WTC11 (cell line): Measurements from ENCODE around the gene ADI1. TPM values are rescaled to one million over a fixed set of nuclear protein-coding genes. Genes with fewer than 3 reads are reported as not detected.

Experiments
- ATAC-seq: fragments of 200-7000 bp; cut with Tn5 transposase; 2 replicates; pipeline ENCODE4 v1.10.0; 2021; ENCODE audit warnings: mild to moderate bottlenecking, moderate library complexity
- CTCF ChIA-PET: fragments of 300-600 bp; sonication (Branson Sonifier 250); formaldehyde crosslinking; loops from one replicate; lab custom pipeline; 2021; ENCODE audit warnings: antibody characterized with exemption; lab: Charles Lee
- POLR2A ChIA-PET: fragments of 350-600 bp; sonication (Branson Sonifier 250); formaldehyde crosslinking; loops from one replicate; lab custom pipeline; 2021; ENCODE audit warnings: antibody characterized with exemption; lab: Charles Lee
- DNase-seq: peaks from one replicate; pipeline ENCODE4 v3.0.0; 2021; ENCODE audit warnings: low spot score
- H3K27ac Mint-ChIP-seq: 2 replicates; pipeline ENCODE4 v1.8.0; 2021; ENCODE audit warnings: mixed read lengths
- H3K27me3 Mint-ChIP-seq: 2 replicates; pipeline ENCODE4 v1.8.0; 2021; ENCODE audit warnings: low read depth, mild to moderate bottlenecking, moderate library complexity, mixed read lengths
- H3K36me3 Mint-ChIP-seq: 2 replicates; pipeline ENCODE4 v1.8.0; 2021; ENCODE audit warnings: mixed read lengths
- H3K4me1 Mint-ChIP-seq: 2 replicates; pipeline ENCODE4 v1.8.0; 2022; ENCODE audit warnings: mixed read lengths
- H3K4me3 Mint-ChIP-seq: 2 replicates; pipeline ENCODE4 v1.8.0; 2021; ENCODE audit warnings: mild to moderate bottlenecking, moderate library complexity, mixed read lengths
- H3K9me3 Mint-ChIP-seq: 2 replicates; pipeline ENCODE4 v1.8.0; 2021; ENCODE audit warnings: mixed read lengths
- ATF3 ChIP-seq: sonication (generic); formaldehyde crosslinking; conservative IDR thresholded peaks from 2 replicates; pipeline ENCODE4 v1.8.1; 2022; ENCODE audit warnings: mild to moderate bottlenecking, missing genetic modification reagents
- ATF6 ChIP-seq: sonication (generic); formaldehyde crosslinking; IDR thresholded peaks from 2 replicates; pipeline ENCODE4 v1.8.1; 2023; ENCODE audit warnings: mild to moderate bottlenecking, missing genetic modification reagents
- CBFB ChIP-seq: sonication (generic); formaldehyde crosslinking; IDR thresholded peaks from 2 replicates; pipeline ENCODE4 v1.8.1; 2022; ENCODE audit warnings: mild to moderate bottlenecking, low read depth, missing genetic modification reagents
- CTCF ChIP-seq: fragments of 200-600 bp; IDR thresholded peaks from 2 replicates; pipeline ENCODE4 v1.8.0; 2022; ENCODE audit warnings: antibody characterized with exemption
- E2F4 ChIP-seq: sonication (generic); formaldehyde crosslinking; IDR thresholded peaks from 2 replicates; pipeline ENCODE4 v1.8.1; 2022; ENCODE audit warnings: low read depth, mild to moderate bottlenecking, moderate library complexity, missing genetic modification reagents, borderline replicate concordance
- FOXP1 ChIP-seq: sonication (generic); formaldehyde crosslinking; IDR thresholded peaks from 2 replicates; pipeline ENCODE4 v1.8.0; 2022; ENCODE audit warnings: missing genetic modification reagents, mild to moderate bottlenecking, moderate library complexity, borderline replicate concordance
- IRF1 ChIP-seq: sonication (generic); formaldehyde crosslinking; IDR thresholded peaks from 2 replicates; pipeline ENCODE4 v1.8.0; 2023; ENCODE audit warnings: missing genetic modification reagents
- JUN ChIP-seq: sonication (generic); formaldehyde crosslinking; IDR thresholded peaks from 2 replicates; pipeline ENCODE4 v1.8.0; 2023; ENCODE audit warnings: mild to moderate bottlenecking, missing genetic modification reagents
- MAX ChIP-seq: sonication (generic); formaldehyde crosslinking; IDR thresholded peaks from 2 replicates; pipeline ENCODE4 v1.8.0; 2022; ENCODE audit warnings: mild to moderate bottlenecking, missing genetic modification reagents
- MYBL2 ChIP-seq: sonication (generic); formaldehyde crosslinking; IDR thresholded peaks from 2 replicates; pipeline ENCODE4 v1.8.1; 2023; ENCODE audit warnings: mild to moderate bottlenecking, moderate library complexity, missing genetic modification reagents
- NFATC4 ChIP-seq: fragments of 250-450 bp; sonication (Bioruptor Pico); IDR thresholded peaks from 2 replicates; pipeline ENCODE4 v1.9.0; 2021; ENCODE audit warnings: mild to moderate bottlenecking
- NFYB ChIP-seq: sonication (generic); formaldehyde crosslinking; conservative IDR thresholded peaks from 2 replicates; pipeline ENCODE4 v1.8.0; 2022; ENCODE audit warnings: low read depth, missing genetic modification reagents
- NR3C1 ChIP-seq: sonication (generic); formaldehyde crosslinking; conservative IDR thresholded peaks from 2 replicates; pipeline ENCODE4 v1.8.1; 2023; ENCODE audit warnings: low read depth, mild to moderate bottlenecking, missing genetic modification reagents
- OVOL2 ChIP-seq: fragments of 250-450 bp; sonication (Bioruptor Pico); IDR thresholded peaks from 2 replicates; pipeline ENCODE4 v1.9.0; 2021; ENCODE audit warnings: mild to moderate bottlenecking, borderline replicate concordance
- PRRX2 ChIP-seq: fragments of 250-450 bp; sonication (Bioruptor Pico); IDR thresholded peaks from 2 replicates; pipeline ENCODE4 v1.8.0; 2021; ENCODE audit warnings: mild to moderate bottlenecking
- STAT6 ChIP-seq: sonication (generic); formaldehyde crosslinking; conservative IDR thresholded peaks from 2 replicates; pipeline ENCODE4 v1.8.1; 2023; ENCODE audit warnings: mild to moderate bottlenecking, low read depth, missing genetic modification reagents, moderate library complexity
- TCF7 ChIP-seq: sonication (generic); formaldehyde crosslinking; IDR thresholded peaks from 2 replicates; pipeline ENCODE4 v1.8.0; 2022; ENCODE audit warnings: mild to moderate bottlenecking, low read depth, missing genetic modification reagents, moderate library complexity
- TEAD1 ChIP-seq: sonication (generic); formaldehyde crosslinking; IDR thresholded peaks from 2 replicates; pipeline ENCODE4 v1.8.0; 2022; ENCODE audit warnings: mild to moderate bottlenecking, missing genetic modification reagents
- USF1 ChIP-seq: sonication (generic); formaldehyde crosslinking; IDR thresholded peaks from 2 replicates; pipeline ENCODE4 v1.8.0; 2022; ENCODE audit warnings: mild to moderate bottlenecking, missing genetic modification reagents
- USF2 ChIP-seq: sonication (generic); formaldehyde crosslinking; IDR thresholded peaks from 2 replicates; pipeline ENCODE4 v1.8.1; 2023; ENCODE audit warnings: mild to moderate bottlenecking, missing genetic modification reagents, moderate library complexity
- ZNF121 ChIP-seq: sonication (generic); formaldehyde crosslinking; IDR thresholded peaks from 2 replicates; pipeline ENCODE4 v1.8.0; 2023; ENCODE audit warnings: missing genetic modification reagents
- ZNF671 ChIP-seq: fragments of 250-450 bp; sonication (Bioruptor Pico); IDR thresholded peaks from 2 replicates; pipeline ENCODE4 v1.8.0; 2021; ENCODE audit warnings: mild to moderate bottlenecking
- total RNA-seq: library from RNA; stranded (reverse); gene quantifications from 3 replicates; pipeline ENCODE4 v1.2.3, GENCODE V29; 2021

The ADI1 gene
- total RNA-seq, 1 experiment from 2014 or later, result 21.4 TPM

- Mint-ChIP-seq H3K27ac (no peak overlapping the region; the same call in 1 of the 2 replicates), H3K4me3 (no peak overlapping the region), H3K4me1 (peaks cover 14% of the 10 kb centered on the region; the same call in 1 of the 2 replicates), H3K36me3 (peaks cover 14% of the 10 kb centered on the region), H3K9me3 (peaks cover 5% of the 10 kb centered on the region)
- CTCF ChIA-PET, result no interaction called here
- ATAC-seq (peak; percentile 64), DNase-seq (no peak)
- POLR2A ChIA-PET, result no interaction called here
- TF ChIP-seq MYBL2 (no peak), STAT6 (no peak), JUN (CRISPR knock-in tag) (no peak), ZNF671 (CRISPR knock-in tag) (no peak), USF1 (CRISPR knock-in tag) (no peak), TEAD1 (CRISPR knock-in tag) (no peak), MAX (CRISPR knock-in tag) (no peak), ATF6 (CRISPR knock-in tag) (no peak), OVOL2 (CRISPR knock-in tag) (no peak), USF2 (no peak), ATF3 (CRISPR knock-in tag) (no peak), NR3C1 (CRISPR knock-in tag) (no peak)
- TF ChIP-seq, all 79 proteins: peak for 0
- peaks cover 4% of the 10 kb centered on the region; the same call in 1 of the 2 replicates for H3K27me3 Mint-ChIP-seq
These were observed 30.2 kb downstream of the ADI1 start for GRCh38 chr2:3488855-3489763.

- no peak for ATAC-seq
- ChIA-PET CTCF (no interaction called here), POLR2A (no interaction called here)
- no peak overlapping the region for H3K27ac Mint-ChIP-seq
- peaks cover 14% of the 10 kb centered on the region for H3K36me3 Mint-ChIP-seq
- H3K9me3 Mint-ChIP-seq, result peaks cover 5% of the 10 kb centered on the region
- peaks cover 5% of the 10 kb centered on the region; the same call in 1 of the 2 replicates for H3K4me1 Mint-ChIP-seq
- DNase-seq, result no peak
- no peak overlapping the region for H3K4me3 Mint-ChIP-seq
- H3K27me3 Mint-ChIP-seq, result peaks cover 6% of the 10 kb centered on the region
- TF ChIP-seq E2F4 (CRISPR knock-in tag) (no peak), IRF1 (CRISPR knock-in tag) (no peak), FOXP1 (CRISPR knock-in tag) (no peak), PRRX2 (CRISPR knock-in tag) (no peak), CTCF (no peak), NFATC4 (CRISPR knock-in tag) (no peak), CBFB (CRISPR knock-in tag) (no peak), MAX (CRISPR knock-in tag) (no peak), ZNF121 (no peak), NFYB (CRISPR knock-in tag) (no peak), MYBL2 (no peak), ATF3 (CRISPR knock-in tag) (no peak), TCF7 (CRISPR knock-in tag) (no peak)
These were observed 31.2 kb downstream of the ADI1 start for GRCh38 chr2:3488061-3488531.
